ENCODE results near the gene PTPDC1. TPM values are rescaled to one million over a fixed set of nuclear protein-coding genes. Genes with fewer than 3 reads are reported as not detected.

PTPDC1 gene
- total RNA-seq, 4 donors from 2014 or later: 5.0 to 17.1 (median 10.1) TPM

DNA sequence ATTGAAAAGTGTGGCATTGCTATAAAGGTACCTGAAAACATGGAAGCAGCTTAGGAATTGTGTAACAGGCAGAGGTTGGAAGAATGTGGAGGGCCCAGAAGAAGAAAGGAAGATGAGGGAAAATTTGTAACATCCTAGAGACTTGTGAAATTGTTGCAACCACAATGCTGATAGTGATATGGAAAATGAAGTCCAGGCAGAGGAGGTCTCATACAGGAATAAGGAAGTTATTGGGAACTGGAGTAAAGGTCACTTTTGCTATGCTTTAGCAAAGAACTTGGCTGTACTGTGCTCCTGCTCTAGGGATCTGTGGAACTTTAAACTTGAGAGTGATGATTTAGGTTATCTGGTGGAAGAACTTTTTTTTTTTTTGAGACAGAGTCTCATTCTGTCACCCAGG lies 43.5 kb downstream of the PTPDC1 start:
- no peak for TF ChIP-seq EP300 (IDR thresholded peaks at IDR 0.05)
- TF ChIP-seq POLR2AphosphoS5 (IDR thresholded peaks at IDR 0.05): no peak
- no peak for TF ChIP-seq POLR2A (IDR thresholded peaks at IDR 0.05)
- TF ChIP-seq, protein P1, sequence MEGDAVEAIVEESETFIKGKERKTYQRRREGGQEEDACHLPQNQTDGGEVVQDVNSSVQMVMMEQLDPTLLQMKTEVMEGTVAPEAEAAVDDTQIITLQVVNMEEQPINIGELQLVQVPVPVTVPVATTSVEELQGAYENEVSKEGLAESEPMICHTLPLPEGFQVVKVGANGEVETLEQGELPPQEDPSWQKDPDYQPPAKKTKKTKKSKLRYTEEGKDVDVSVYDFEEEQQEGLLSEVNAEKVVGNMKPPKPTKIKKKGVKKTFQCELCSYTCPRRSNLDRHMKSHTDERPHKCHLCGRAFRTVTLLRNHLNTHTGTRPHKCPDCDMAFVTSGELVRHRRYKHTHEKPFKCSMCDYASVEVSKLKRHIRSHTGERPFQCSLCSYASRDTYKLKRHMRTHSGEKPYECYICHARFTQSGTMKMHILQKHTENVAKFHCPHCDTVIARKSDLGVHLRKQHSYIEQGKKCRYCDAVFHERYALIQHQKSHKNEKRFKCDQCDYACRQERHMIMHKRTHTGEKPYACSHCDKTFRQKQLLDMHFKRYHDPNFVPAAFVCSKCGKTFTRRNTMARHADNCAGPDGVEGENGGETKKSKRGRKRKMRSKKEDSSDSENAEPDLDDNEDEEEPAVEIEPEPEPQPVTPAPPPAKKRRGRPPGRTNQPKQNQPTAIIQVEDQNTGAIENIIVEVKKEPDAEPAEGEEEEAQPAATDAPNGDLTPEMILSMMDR (IDR thresholded peaks at IDR 0.05): no peak
- peaks cover 19% of the 10 kb centered on the region for H3K9me3 ChIP-seq
- no peaks in the 10 kb centered on the region for H3K27me3 ChIP-seq
- no peaks in the 10 kb centered on the region for H3K36me3 ChIP-seq
- no peaks in the 10 kb centered on the region for H3K4me1 ChIP-seq
- H3K27ac ChIP-seq: no peak overlapping the region
- H3K4me3 ChIP-seq: no peak overlapping the region
- no peak for DNase-seq (ENCODE audit: low spot score in 2 of 2)

DNA sequence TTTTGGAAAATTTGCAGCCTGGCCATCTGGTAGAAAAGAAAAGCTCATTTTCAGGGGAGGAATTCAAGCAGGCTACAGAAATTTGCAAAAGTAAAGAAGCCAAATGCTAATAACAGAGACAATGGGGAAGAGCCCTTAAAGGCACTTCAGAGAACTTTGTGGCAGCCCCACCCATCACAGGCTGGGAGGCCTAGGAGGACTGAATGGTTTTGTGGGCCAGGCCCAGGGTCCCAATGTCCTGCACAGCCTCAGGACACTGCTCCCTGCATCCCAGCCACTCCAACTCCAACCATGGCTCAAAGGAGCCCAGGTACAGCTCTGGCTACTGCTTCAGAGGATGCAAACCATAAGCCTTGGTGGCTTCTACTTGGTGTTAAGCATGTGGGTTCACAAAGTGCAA lies 44.3 kb downstream of the PTPDC1 start:
- no peak overlapping the region for H3K27ac ChIP-seq
- H3K4me3 ChIP-seq: no peak overlapping the region
- H3K27me3 ChIP-seq: no peaks in the 10 kb centered on the region
- TF ChIP-seq EP300 (IDR thresholded peaks at IDR 0.05) (no peak), POLR2AphosphoS5 (IDR thresholded peaks at IDR 0.05) (no peak), POLR2A (IDR thresholded peaks at IDR 0.05) (no peak)
- TF ChIP-seq, protein P1 (IDR thresholded peaks at IDR 0.05): no peak
- H3K9me3 ChIP-seq: peaks cover 19% of the 10 kb centered on the region
- H3K36me3 ChIP-seq: no peaks in the 10 kb centered on the region
- no peak for DNase-seq (ENCODE audit: low spot score in 2 of 2)
- no peaks in the 10 kb centered on the region for H3K4me1 ChIP-seq

DNA sequence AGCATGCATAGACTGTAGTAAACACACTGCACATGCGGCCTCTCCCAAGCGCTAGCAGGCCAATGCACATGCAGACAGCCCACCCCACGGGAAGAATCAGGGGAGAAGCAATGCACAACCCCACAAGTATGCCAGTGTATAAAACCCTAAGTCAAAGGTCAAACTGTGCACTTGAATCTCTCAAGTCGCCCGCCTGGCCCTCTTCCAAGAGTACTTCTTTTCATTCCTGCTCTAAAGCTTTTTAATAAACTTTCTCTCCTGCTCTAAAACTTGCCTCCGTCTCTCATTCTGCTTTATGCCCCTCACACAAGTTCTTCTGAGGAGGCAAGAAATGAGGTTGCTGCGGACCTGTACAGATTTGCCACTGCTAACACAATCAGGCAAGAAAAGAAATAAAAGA lies 50.4 kb downstream of the PTPDC1 start:
- Histone ChIP-seq H3K36me3 (no peaks in the 10 kb centered on the region), H3K4me1 (peaks cover 30% of the 10 kb centered on the region), H3K27me3 (no peaks in the 10 kb centered on the region), H3K27ac (peak overlapping the region; percentile 75), H3K4me3 (no peak overlapping the region), H3K9me3 (no peaks in the 10 kb centered on the region)
- whole genome bisulfite sequencing: 78% methylated on average over 7 of the region's 7 CpGs
- DNase-seq (ENCODE audit: low spot score in 2 of 2): no peak
- TF ChIP-seq POLR2A (IDR thresholded peaks at IDR 0.05): no peak
- TF ChIP-seq, protein P1 (IDR thresholded peaks at IDR 0.05): no peak
- TF ChIP-seq EP300 (IDR thresholded peaks at IDR 0.05): no peak
- no peak for TF ChIP-seq POLR2AphosphoS5 (IDR thresholded peaks at IDR 0.05)

DNA sequence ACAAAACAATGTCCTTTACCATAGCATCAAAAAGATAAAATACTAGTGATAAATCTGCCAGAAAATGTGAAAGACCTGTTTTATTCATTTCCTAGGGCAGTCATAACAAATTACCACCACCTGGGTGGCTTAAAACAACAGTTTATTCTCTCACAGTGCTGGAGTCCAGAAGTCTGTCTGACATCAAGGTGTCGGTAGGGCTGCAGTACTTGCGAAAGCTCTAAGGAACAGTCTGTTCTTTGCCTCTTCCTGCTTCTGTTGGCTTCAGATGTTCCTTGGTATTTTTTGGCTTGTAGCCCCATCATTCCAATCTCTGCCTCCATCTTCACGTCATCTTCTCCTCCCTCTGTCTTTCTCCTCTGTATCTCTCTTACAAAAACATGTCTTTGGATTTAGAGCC lies 51.0 kb downstream of the PTPDC1 start:
- H3K27ac ChIP-seq: peak overlapping the region; percentile 75
- no peak overlapping the region for H3K4me3 ChIP-seq
- peaks cover 35% of the 10 kb centered on the region for H3K4me1 ChIP-seq
- no peaks in the 10 kb centered on the region for H3K36me3 ChIP-seq
- no peak for DNase-seq (ENCODE audit: low spot score in 2 of 2)
- TF ChIP-seq EP300 (IDR thresholded peaks at IDR 0.05): peak; percentile 96
- no peak for TF ChIP-seq POLR2A (IDR thresholded peaks at IDR 0.05)
- peak in 2 of 3 donors; percentile 93 to 98 for TF ChIP-seq POLR2AphosphoS5 (IDR thresholded peaks at IDR 0.05)
- TF ChIP-seq, protein P1 (IDR thresholded peaks at IDR 0.05): peak in 1 of 2 donors; percentile 2
- 6% methylated on average over 3 of the region's 3 CpGs for WGBS
- no peaks in the 10 kb centered on the region for H3K9me3 ChIP-seq
- H3K27me3 ChIP-seq: no peaks in the 10 kb centered on the region

DNA sequence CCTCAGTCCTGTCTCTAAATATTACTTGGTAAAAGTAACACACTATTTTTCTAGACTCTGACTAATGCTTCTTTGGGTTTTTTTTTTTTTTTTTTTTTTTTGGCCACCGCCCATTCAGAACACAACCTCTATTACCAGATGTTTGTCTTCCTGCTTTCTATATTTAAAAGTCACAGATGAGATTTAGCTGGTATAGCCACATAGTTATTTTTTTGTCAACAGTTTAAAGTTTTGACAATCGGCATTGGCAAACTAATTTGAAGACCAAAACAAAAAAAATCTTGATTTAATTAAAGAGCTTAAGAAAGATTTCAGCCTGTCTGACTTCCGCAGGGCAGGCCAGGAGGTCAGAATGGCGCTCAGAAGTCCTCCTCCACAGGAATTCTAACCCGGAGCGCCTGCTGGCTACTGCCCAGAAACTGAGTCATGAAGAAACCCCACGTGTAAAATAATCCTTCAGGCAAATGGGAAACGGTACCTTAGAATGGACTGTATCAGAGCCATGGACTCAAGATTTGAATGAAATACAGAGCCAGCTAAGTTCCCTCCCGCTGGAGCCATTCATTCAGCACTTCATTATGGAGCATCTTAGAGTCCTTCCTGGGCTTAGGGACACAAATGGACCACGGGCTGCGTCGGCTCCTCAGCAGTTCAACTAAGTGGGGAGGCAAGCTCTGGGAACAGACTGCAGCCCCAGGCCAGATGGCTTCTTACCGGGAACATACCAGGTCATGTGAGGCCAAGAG lies 55.6 kb downstream of the PTPDC1 start:
- Histone ChIP-seq H3K36me3 (no peaks in the 10 kb centered on the region), H3K9me3 (no peaks in the 10 kb centered on the region), H3K4me1 (peaks cover 53% of the 10 kb centered on the region), H3K27me3 (no peaks in the 10 kb centered on the region), H3K27ac (peak overlapping the region; percentile 68), H3K4me3 (peak overlapping the region; percentile 13)
- WGBS: 23% methylated on average over 13 of the region's 13 CpGs
- TF ChIP-seq, protein P1 (IDR thresholded peaks at IDR 0.05): no peak
- peak in 1 of 3 donors; percentile 65 for TF ChIP-seq POLR2AphosphoS5 (IDR thresholded peaks at IDR 0.05)
- DNase-seq (ENCODE audit: low spot score in 2 of 2): peak; percentile 92 to 93
